T-cell (primary cell): ENCODE results near the gene RPS19BP1. TPM values are rescaled to one million over a fixed set of nuclear protein-coding genes. Genes with fewer than 3 reads are reported as not detected.

ENCODE experiments used
- ATAC-seq, 4 experiments: fragments of 200-7000 bp in 3 of 4; fragments of 150-1000 bp in 1 of 4; cut with Tn5 transposase; replicated peaks in 1 of 4; 1 replicate in 3 of 4; 2 replicates in 1 of 4; pipeline ENCODE4 v1.10.0; 2021; ENCODE audit warnings: moderate library complexity in 3 of 4, mild to moderate bottlenecking in 2 of 4, moderate number of reproducible peaks in 1 of 4
- CTCF ChIA-PET, 2 donors: fragments of 300-600 bp; sonication (Branson Sonifier 250); formaldehyde crosslinking; loops; one replicate each; lab custom pipeline; 2022; ENCODE audit warnings: antibody characterized with exemption in 2 of 2; lab: Charles Lee
- POLR2A ChIA-PET, 2 donors: fragments of 300-600 bp; sonication (Branson Sonifier 250); formaldehyde crosslinking; loops; one replicate each; lab custom pipeline; 2022; ENCODE audit warnings: antibody characterized with exemption in 2 of 2; lab: Charles Lee
- DNase-seq, 35 experiments: peaks; one replicate each; pipeline versions ENCODE4 v3.0.0 to v3.0.0-alpha.2; 2013 to 2023
- H3K27ac ChIP-seq: one replicate; pipeline ENCODE4 v1.5.1; 2013; ENCODE audit warnings: low read length
- H3K27me3 ChIP-seq, 2 experiments: replicated peaks in 1 of 2; 1 replicate in 1 of 2; 2 replicates in 1 of 2; pipeline versions ENCODE4 v1.6.1 to v1.7.0; 2013; ENCODE audit warnings: low read length in 1 of 2, mixed read lengths in 1 of 2; ENCODE audit not compliant: control insufficient read depth in 2 of 2, insufficient read depth in 2 of 2; ENCODE audit errors: extremely low read depth in 1 of 2
- H3K36me3 ChIP-seq, 2 donors: 1 replicate in 1 of 2; 2 replicates in 1 of 2; pipeline versions ENCODE4 v1.6.1 to v1.7.0; 2013; ENCODE audit warnings: low read length in 1 of 2; ENCODE audit not compliant: control insufficient read depth in 2 of 2, insufficient read depth in 1 of 2; ENCODE audit errors: extremely low read depth in 1 of 2
- H3K4me1 ChIP-seq, 2 experiments: 1 replicate in 1 of 2; 2 replicates in 1 of 2; pipeline versions ENCODE4 v1.6.1 to v1.7.0; 2013; ENCODE audit warnings: low read length in 2 of 2, mixed read lengths in 1 of 2; ENCODE audit not compliant: insufficient read depth in 2 of 2, control insufficient read depth in 1 of 2; ENCODE audit errors: extremely low read depth in 1 of 2
- H3K4me3 ChIP-seq, 2 donors: 1 replicate in 1 of 2; 2 replicates in 1 of 2; pipeline versions ENCODE4 v1.5.1 to v1.7.0; 2013; ENCODE audit warnings: mild to moderate bottlenecking in 2 of 2, low read length in 1 of 2, moderate library complexity in 1 of 2; ENCODE audit not compliant: control insufficient read depth in 1 of 2; ENCODE audit errors: extremely low read depth in 1 of 2
- H3K9me3 ChIP-seq: 2 replicates; pipeline ENCODE4 v1.7.0; 2013
- H3K27ac Mint-ChIP-seq, 2 donors: one replicate each; pipeline ENCODE4 v1.8.0; 2020 to 2021; ENCODE audit warnings: mild to moderate bottlenecking in 2 of 2, mixed read lengths in 2 of 2
- H3K27me3 Mint-ChIP-seq, 2 donors: one replicate each; pipeline ENCODE4 v1.8.0; 2021 to 2022; ENCODE audit warnings: mixed read lengths in 2 of 2
- H3K36me3 Mint-ChIP-seq: one replicate; pipeline ENCODE4 v1.8.0; 2021; ENCODE audit warnings: mixed read lengths
- H3K4me1 Mint-ChIP-seq, 3 donors: one replicate each; pipeline ENCODE4 v1.8.0; 2020 to 2022; ENCODE audit warnings: mixed read lengths in 3 of 3, mild to moderate bottlenecking in 1 of 3
- H3K4me3 Mint-ChIP-seq, 3 donors: one replicate each; pipeline ENCODE4 v1.8.0; 2020 to 2022; ENCODE audit warnings: mild to moderate bottlenecking in 3 of 3, mixed read lengths in 3 of 3, moderate library complexity in 3 of 3
- H3K9me3 Mint-ChIP-seq, 3 donors: one replicate each; pipeline ENCODE4 v1.8.0; 2020 to 2022; ENCODE audit warnings: mixed read lengths in 3 of 3
- WGBS: methylation state at CpG from one replicate; pipeline ENCODE4 v1.1.5; 2013; ENCODE audit warnings: missing lambda C conversion rate; ENCODE audit not compliant: insufficient coverage; 5-methylcytosine and 5-hydroxymethylcytosine counted together
- total RNA-seq, 35 experiments: library from RNA in 6 of 35; stranded (reverse) in 6 of 35; fragments of 120-200 nt in 1 of 35; gene quantifications; one replicate each; pipeline versions ENCODE4 v1.2.1 to v1.2.4 and lab custom pipeline; 2013 to 2026

RPS19BP1 gene
- total RNA-seq, 5 donors from 2014 or later (not counting 1 experiment from before 2014, with no cell fraction given) = 42.4 to 76.8 (median 73.5) TPM

DNA sequence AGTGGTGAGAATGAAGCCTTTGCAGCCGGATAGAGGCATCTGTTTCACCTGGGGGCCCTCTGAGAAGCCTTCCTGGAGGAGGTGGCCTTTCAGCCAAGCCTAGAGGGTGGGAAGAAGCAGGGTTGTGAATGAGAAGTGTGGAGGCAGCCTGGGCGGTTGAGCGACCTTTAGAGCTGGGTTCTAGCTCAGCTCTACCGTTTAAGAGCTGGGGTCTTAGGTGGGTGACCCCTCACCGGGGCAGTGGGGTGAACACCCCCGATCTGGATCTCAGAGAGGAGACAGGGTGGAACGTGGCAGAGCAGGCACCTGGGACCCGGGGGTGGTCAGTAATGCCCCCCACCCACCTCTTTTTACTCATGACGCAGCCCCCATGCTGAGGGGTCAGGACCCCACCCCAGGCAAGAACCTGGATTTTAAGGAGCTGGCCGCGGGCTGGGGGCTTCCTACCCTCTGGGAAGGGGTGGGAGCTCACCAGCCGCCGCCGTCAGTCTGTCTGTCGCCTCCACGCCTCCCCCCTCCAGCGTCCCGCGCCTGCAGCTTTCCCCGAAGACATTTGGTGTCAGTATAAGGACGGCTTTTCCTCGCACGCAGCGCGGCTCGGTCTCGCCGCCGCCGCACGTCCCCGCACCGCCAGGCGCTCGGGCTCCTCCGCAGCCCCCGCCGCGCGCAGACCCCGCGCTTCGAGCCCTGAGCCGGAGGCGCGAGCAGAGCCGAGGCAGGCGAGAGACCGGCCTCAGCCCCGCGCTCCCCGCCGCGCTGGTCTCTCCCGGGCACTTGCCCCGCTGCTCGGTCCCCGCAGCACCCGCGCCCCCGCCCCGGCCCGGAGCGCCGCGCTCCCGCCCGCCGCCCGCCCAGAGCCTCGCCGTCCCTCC lies 24.7 kb upstream of the RPS19BP1 start:
- POLR2A ChIA-PET = no interaction called here

DNA sequence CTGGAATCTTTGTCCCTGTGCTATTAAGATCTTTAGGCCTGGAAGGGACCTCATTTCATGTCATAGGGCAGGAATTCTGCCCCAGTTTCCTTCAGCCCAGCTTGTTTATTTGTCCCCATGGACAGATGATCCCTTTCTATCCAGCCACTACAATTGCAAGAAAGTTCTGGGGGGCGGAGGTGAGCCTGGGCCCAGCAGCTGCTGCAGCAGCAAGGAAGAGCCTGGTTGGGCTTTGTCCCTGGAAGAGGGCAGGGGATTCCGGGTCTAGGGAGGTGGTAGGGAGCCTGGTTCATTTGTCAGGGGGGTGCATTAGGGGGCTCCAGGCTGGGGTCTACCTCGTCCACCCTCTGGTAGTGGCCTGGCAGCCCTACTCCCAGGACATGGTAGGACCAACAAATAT lies 21.6 kb upstream of the RPS19BP1 start:
- Histone ChIP-seq H3K27ac (no peak overlapping the region), H3K36me3 (no peaks in the 10 kb centered on the region), H3K9me3 (no peaks in the 10 kb centered on the region), H3K4me3 (no peak overlapping the region), H3K4me1 (peaks cover 0 to 17% of the 10 kb centered on the region in 2 experiments), H3K27me3 (peaks cover 0 to 75% of the 10 kb centered on the region in 2 experiments)
- no peaks in the 10 kb centered on the region for H3K36me3 Mint-ChIP-seq
- H3K9me3 Mint-ChIP-seq = no peaks in the 10 kb centered on the region
- ATAC-seq (no peak), DNase-seq (no peak)
- H3K27ac Mint-ChIP-seq = no peak overlapping the region
- no peak overlapping the region for H3K4me3 Mint-ChIP-seq
- CTCF ChIA-PET = interaction anchor here in 1 of 2 donors (0.7 kb wide), 1 partner anchor 193 kb away, joined by 4 read pairs; no protein-coding TSS in a partner anchor
- WGBS = 40% methylated on average over 1 of the region's 3 CpGs
- H3K4me1 Mint-ChIP-seq = peaks cover 5 to 11% (median 8%) of the 10 kb centered on the region in 3 donors
- POLR2A ChIA-PET = no interaction called here
- H3K27me3 Mint-ChIP-seq = peaks cover 36 to 59% of the 10 kb centered on the region in 2 donors

More for the DNA sequence above, 24.7 kb upstream of the RPS19BP1 start:
- WGBS = 5% methylated on average over 53 of the region's 72 CpGs
- Histone ChIP-seq H3K4me3 (peak overlapping the region in 1 of 2 donors; percentile 41), H3K4me1 (peaks cover 0 to 17% of the 10 kb centered on the region in 2 experiments), H3K9me3 (no peaks in the 10 kb centered on the region), H3K27me3 (peaks cover 0 to 69% of the 10 kb centered on the region in 2 experiments), H3K27ac (no peak overlapping the region), H3K36me3 (no peaks in the 10 kb centered on the region)
- DNase-seq = peak in 34 of 35 experiments; percentile 7 to 69 (median 44)
- ATAC-seq = peak; percentile 81 to 95 (median 86)
- no peaks in the 10 kb centered on the region for H3K36me3 Mint-ChIP-seq
- no peaks in the 10 kb centered on the region for H3K9me3 Mint-ChIP-seq
- CTCF ChIA-PET = interaction anchor here in 1 of 2 donors (0.5 to 0.9 kb wide), 3 partner anchors 20 to 499 kb away, joined by 4 to 5 read pairs (median 5); no protein-coding TSS in a partner anchor
- H3K27me3 Mint-ChIP-seq = peaks cover 27 to 47% of the 10 kb centered on the region in 2 donors
- peaks cover 5 to 11% (median 8%) of the 10 kb centered on the region in 3 donors for H3K4me1 Mint-ChIP-seq
- H3K27ac Mint-ChIP-seq = no peak overlapping the region
- peak overlapping the region in 2 of 3 donors; percentile 72 to 75 for H3K4me3 Mint-ChIP-seq

DNA sequence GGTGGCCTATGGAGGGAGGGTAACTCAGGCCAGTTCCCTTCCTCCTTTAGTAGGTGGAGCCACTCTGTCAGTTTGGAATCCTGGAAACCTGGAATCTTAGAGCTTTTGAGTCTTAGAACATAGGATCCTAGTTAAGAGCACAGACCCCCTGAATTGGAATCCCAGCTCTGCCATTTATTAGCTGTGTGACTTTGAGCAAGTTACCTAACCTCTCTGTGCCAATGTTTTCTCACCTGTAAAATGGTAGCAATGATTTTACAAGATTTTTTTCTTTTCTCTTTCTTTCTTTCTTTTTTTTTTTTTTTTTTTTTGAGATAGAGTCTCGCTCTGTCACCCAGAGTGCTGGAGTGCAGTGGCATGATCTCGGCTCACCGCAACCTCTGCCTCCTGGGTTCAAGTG lies 20.9 kb upstream of the RPS19BP1 start:
- Mint-ChIP-seq H3K4me1 (peaks cover 5 to 8% (median 8%) of the 10 kb centered on the region in 3 donors), H3K4me3 (no peak overlapping the region), H3K9me3 (no peaks in the 10 kb centered on the region), H3K27me3 (peaks cover 33 to 57% of the 10 kb centered on the region in 2 donors), H3K36me3 (no peaks in the 10 kb centered on the region), H3K27ac (no peak overlapping the region)
- WGBS = no CpG with 5 or more reads among the region's 3 CpGs
- H3K4me1 ChIP-seq = peaks cover 0 to 14% of the 10 kb centered on the region in 2 experiments
- no peaks in the 10 kb centered on the region for H3K9me3 ChIP-seq
- no peaks in the 10 kb centered on the region for H3K36me3 ChIP-seq
- ChIA-PET POLR2A (no interaction called here), CTCF (interaction anchor here in 1 of 2 donors (0.7 kb wide), 1 partner anchor 194 kb away, joined by 4 read pairs; no protein-coding TSS in a partner anchor)
- no peak overlapping the region for H3K4me3 ChIP-seq
- DNase-seq = no peak
- peaks cover 0 to 74% of the 10 kb centered on the region in 2 experiments for H3K27me3 ChIP-seq
- ATAC-seq = no peak
- no peak overlapping the region for H3K27ac ChIP-seq

- 50% methylated on average over 1 of the region's 2 CpGs for WGBS
- no peak overlapping the region for H3K4me3 Mint-ChIP-seq
- H3K9me3 Mint-ChIP-seq = no peaks in the 10 kb centered on the region
- no peak for DNase-seq
- ChIA-PET CTCF (interaction anchor here in 1 of 2 donors (0.6 kb wide), 1 partner anchor 56 kb away, joined by 3 read pairs; no protein-coding TSS in a partner anchor), POLR2A (no interaction called here)
- H3K36me3 Mint-ChIP-seq = no peaks in the 10 kb centered on the region
- Histone ChIP-seq H3K4me3 (no peak overlapping the region), H3K27ac (no peak overlapping the region), H3K4me1 (peaks cover 0 to 26% of the 10 kb centered on the region in 2 experiments), H3K9me3 (no peaks in the 10 kb centered on the region), H3K27me3 (peaks cover 0 to 73% of the 10 kb centered on the region in 2 experiments), H3K36me3 (no peaks in the 10 kb centered on the region)
- H3K27me3 Mint-ChIP-seq = peaks cover 34 to 62% of the 10 kb centered on the region in 2 donors
- peaks cover 17 to 21% (median 20%) of the 10 kb centered on the region in 3 donors for H3K4me1 Mint-ChIP-seq
- ATAC-seq = no peak
- no peak overlapping the region for H3K27ac Mint-ChIP-seq
Observed at GRCh38 chr22:39547587-39547947, 15.0 kb upstream of the RPS19BP1 start.

GRCh38 chr22:39546889-39547586 lies 14.5 kb upstream of the RPS19BP1 start:
- H3K36me3 ChIP-seq = no peaks in the 10 kb centered on the region
- H3K36me3 Mint-ChIP-seq = no peaks in the 10 kb centered on the region
- H3K9me3 Mint-ChIP-seq = no peaks in the 10 kb centered on the region
- H3K27ac ChIP-seq = no peak overlapping the region
- H3K27me3 ChIP-seq = peaks cover 0 to 68% of the 10 kb centered on the region in 2 experiments
- 40% methylated on average over 1 of the region's 5 CpGs for WGBS
- no peak overlapping the region for H3K4me3 Mint-ChIP-seq
- H3K4me3 ChIP-seq = no peak overlapping the region
- ATAC-seq (no peak), DNase-seq (no peak)
- H3K9me3 ChIP-seq = no peaks in the 10 kb centered on the region
- H3K4me1 Mint-ChIP-seq = peaks cover 17 to 21% (median 20%) of the 10 kb centered on the region in 3 donors
- POLR2A ChIA-PET = no interaction called here
- CTCF ChIA-PET = interaction anchor here in 1 of 2 donors (0.6 kb wide), 1 partner anchor 55 kb away, joined by 3 read pairs; no protein-coding TSS in a partner anchor
- peaks cover 34 to 59% of the 10 kb centered on the region in 2 donors for H3K27me3 Mint-ChIP-seq
- no peak overlapping the region for H3K27ac Mint-ChIP-seq
- H3K4me1 ChIP-seq = peaks cover 0 to 26% of the 10 kb centered on the region in 2 experiments
